NCI-H146 treated with DMSO at 0.1 percent for 48 hours (cell line): ENCODE measurements around the gene REEP6.

Source experiments
- DNase-seq: peaks from one replicate; lab custom pipeline; 2025; ENCODE audit not compliant: unreplicated experiment; lab: John Stamatoyannopoulos, UW

The REEP6 gene

GRCh38 chr19:1491114-1491848 lies at the start of gene REEP6:
TSS of gene REEP6 (plus strand) at chr19:1491181. CDS start at chr19:1491270, 89 bp downstream.
- no peak for DNase-seq

- no peak for DNase-seq
Measured at GRCh38 chr19:1441677-1442438, 49.1 kb upstream of the REEP6 start.

GRCh38 chr19:1445185-1445931 lies 45.6 kb upstream of the REEP6 start:
- no peak for DNase-seq

- peak; percentile 21 for DNase-seq
Measured at GRCh38 chr19:1445932-1446712, 44.9 kb upstream of the REEP6 start.

- DNase-seq, result no peak
Measured at GRCh38 chr19:1446713-1447481, 44.1 kb upstream of the REEP6 start.

- no peak for DNase-seq
Measured at GRCh38 chr19:1447504-1447903, 43.5 kb upstream of the REEP6 start.

GRCh38 chr19:1447944-1448343 lies 43.0 kb upstream of the REEP6 start:
- no peak for DNase-seq

- peak; percentile 66 for DNase-seq
Measured at GRCh38 chr19:1449467-1450442, 41.2 kb upstream of the REEP6 start, which contains the start of gene APC2. TSS of gene APC2 (plus strand) at chr19:1450121. CDS start at chr19:1453002, 2,881 bp downstream.

GRCh38 chr19:1450735-1451731 lies 39.9 kb upstream of the REEP6 start:
- no peak for DNase-seq

GRCh38 chr19:1451916-1452801 lies 38.8 kb upstream of the REEP6 start:
- no peak for DNase-seq

GRCh38 chr19:1452802-1453524 lies 38.0 kb upstream of the REEP6 start:
- DNase-seq, result no peak

- DNase-seq, result no peak
Measured at GRCh38 chr19:1453525-1454364, 37.2 kb upstream of the REEP6 start.

- no peak for DNase-seq
Measured at GRCh38 chr19:1455002-1455335, 36.0 kb upstream of the REEP6 start.

- no peak for DNase-seq
Measured at GRCh38 chr19:1455336-1456120, 35.5 kb upstream of the REEP6 start.
